ENCODE results near the gene ATP5ME.
"Not testable (repeated sequence)": the region's sequence is repeated elsewhere in the genome, so short reads cannot be mapped to it uniquely, and the experiment has no call there.

The ATP5ME gene

DNA sequence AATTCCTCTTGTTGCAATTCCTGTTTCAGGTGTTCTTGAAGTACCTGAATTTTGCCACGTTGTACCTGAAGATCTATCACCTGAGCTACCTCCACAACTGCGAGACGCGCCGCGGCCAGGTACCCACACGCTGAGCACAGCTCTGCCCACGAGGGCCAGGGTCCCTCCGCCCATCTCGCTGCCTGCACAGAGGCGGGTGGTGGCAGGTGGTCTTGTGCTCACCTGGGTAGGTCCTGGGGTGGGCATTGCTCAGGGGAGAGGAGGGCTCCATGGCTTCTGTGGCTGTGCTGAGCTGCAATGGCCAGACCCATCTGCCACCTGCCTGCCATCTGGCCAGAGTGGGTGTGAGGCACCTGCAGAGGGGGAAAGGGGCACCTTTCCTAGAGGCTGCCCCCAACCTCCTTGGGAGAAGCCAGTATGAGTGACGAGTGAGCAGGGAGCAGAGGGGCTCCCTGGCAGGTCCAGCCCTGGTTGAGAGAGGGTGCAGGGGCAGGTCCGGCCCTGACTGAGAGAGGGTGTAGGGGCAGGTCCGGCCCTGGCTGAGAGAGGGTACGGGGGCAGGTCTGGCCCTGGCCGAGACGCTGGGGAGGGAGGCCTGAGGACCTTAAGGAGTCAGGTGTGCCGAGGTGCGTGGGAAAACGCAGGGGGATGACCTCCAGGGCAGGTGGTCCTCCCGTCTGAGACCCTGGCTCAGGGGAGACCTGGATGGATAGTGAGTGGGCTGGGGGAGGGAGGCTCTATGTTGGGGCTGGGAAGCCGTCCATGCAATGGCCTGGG is 38.0 kb downstream of the ATP5ME start:
- no peak for DNase-seq (ENCODE audit: low read depth in 1 of 2, low spot score in 1 of 2)

DNA sequence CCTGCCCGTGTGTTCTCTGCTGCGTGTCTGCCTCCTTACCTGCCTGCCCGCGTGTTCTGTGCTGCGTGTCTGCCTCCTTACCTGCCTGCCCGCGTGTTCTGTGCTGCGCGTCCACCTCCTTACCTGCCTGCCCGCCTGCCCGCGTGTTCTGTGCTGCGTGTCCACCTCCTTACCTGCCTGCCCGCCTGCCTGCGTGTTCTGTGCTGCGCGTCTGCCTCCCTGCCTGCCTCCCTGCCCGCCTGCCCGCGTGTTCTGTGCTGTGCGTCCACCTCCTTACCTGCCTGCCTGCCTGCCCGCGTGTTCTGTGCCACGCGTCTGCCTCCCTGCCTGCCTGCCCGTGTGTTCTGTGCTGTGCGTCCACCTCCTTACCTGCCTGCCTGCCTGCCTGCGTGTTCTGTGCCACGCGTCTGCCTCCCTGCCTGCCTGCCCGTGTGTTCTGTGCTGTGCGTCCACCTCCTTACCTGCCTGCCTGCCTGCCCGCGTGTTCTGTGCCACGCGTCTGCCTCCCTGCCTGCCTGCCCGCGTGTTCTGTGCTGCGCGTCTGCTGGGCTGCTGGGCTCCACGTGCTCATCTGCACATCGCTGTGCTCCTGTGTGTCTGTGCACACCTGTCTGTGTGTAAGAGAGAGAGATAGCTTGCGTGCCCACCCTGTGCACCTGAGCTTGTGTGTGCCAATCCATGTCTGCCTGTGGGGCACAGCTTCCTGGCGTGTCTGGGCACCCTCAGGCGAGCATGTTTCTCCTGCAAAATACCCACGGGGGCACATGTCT is 38.8 kb downstream of the ATP5ME start:
- DNase-seq (ENCODE audit: low read depth in 1 of 2, low spot score in 1 of 2), result not testable (repeated sequence)

DNA sequence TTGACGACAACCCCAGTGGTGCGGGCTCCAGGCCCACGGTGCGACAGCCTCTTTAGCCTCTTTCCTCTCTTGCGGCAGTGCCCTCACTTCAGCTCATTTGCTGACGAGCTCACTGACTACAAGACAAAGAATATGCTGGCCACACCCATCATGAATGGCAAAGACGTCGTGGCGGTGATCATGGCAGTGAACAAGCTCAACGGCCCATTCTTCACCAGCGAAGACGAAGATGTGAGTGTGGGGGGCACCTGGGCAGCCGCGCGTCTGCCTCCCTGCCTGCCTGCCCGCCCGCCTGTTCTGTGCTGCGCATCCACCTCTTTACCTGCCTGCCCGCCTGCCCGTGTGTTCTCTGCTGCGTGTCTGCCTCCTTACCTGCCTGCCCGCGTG is 39.5 kb downstream of the ATP5ME start:
- no peak for DNase-seq (ENCODE audit: low read depth in 1 of 2, low spot score in 1 of 2)

DNA sequence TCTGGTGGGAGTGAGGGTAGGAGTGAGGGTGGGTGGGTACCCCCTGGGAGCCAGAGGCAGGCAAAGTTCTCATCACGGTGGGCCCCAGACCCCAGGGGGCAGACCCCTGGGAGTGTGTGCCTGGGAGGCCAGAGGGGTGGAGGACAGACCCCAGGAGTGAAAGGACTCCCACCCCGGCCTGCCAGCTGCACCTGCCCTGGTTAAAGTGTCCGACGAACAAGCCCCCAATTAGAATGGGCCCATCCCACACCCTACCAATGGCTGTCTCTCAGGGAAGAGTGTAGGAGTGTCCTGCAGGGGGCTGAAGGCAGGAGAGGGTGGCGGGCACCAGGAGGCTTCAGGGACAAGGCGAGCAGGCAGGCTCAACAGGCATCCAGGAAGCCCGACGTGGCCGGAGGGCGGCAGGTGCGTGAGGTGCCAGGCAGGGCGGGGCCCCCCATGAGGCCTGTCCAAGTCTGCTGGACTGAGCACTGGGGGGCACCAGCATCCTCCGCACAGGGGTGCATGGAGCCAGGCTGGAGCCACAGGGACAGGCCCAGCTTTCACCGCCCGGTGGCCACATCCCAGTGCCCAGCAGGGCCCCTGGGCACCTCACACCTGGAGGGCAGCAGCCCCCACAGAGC is 40.0 kb downstream of the ATP5ME start:
- DNase-seq (ENCODE audit: low read depth in 1 of 2, low spot score in 1 of 2), result no peak

DNA sequence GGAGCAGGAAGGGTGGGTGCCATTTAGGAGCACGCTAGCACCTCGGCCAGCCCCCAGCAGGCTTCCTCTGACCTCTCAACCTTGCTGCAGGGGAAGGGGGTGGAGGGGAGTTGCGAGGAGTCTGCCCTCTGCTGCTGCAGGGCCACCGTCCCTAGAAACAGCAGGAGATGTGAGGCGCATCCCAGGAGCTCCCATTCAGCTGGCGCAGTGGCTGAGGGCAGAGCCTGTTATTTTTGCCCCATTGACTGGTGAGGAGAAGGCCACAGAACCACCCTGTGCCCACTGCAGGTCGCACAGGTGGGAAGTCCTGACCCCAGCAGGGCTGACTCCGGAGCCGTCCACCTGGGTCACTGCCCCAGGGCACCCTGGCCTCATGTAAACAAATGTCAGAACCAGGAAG is 40.7 kb downstream of the ATP5ME start:
- no peak for DNase-seq (ENCODE audit: low read depth in 1 of 2, low spot score in 1 of 2)

DNA sequence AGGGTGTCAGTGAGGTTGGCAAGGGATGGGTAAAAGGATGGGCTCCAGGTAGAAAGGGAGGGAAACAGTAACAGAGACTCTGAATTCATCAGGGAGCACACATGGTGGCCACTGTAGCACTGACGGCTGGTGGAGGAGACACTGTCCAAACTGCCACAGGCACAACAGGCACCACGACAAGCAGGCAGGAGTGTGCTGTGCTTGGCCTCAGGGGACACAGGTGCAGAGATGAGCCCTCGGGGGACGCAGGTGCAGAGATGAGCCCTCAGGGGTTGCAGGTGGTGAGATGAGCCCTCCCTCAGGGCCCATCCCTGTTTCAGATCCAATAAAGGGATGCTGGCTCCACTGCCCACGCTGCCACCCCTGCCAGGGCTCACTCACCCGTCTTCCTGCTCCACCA is 41.1 kb downstream of the ATP5ME start:
- DNase-seq (ENCODE audit: low read depth in 1 of 2, low spot score in 1 of 2), result no peak

DNA sequence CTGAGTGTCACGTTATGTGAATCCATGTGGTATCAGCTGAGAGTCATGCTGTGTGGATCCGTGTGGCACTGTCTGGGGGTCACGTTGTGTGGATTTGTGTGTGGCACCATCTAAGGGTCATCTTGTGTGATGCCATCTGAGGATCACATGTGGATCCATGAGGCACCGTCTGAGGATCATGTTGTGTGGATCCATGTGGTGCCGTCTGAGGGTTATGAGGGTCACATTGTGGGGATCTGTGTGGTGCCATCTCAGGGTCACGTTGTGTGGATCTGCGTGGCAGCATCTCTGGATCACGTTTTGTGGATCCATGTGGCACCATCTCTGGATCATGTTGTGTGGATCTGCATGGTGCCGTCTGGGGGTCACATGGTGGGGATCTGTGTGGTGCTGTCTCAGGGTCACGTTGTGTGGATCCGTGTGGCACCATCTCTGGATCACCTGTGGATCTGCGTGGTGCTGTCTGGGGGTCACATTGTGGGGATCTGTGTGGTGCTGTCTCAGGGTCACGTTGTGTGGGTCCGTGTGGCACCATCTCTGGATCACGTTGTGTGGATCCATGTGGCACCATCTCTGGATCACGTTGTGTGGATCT is 41.8 kb downstream of the ATP5ME start:
- no peak for DNase-seq (ENCODE audit: low read depth in 1 of 2, low spot score in 1 of 2)

DNA sequence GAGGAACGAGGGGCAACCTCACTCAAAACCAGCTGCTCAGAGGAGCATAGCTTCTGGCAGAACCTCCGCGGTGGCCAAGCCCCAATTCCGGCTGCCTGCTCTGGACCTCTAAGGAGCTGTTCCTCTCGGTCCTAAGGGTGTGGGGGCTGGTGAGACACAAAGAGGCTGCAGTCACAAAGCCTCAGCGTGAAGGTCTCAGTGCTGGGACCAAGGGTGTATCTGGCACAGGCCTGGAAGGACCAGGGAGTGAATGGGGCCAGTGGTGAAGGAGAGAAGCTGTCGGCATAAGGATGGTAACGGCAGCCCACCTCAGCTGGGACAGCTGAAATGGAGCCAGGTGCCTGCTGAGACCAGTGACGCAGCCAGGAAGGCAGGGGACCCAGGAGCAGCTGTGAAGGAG is 43.4 kb downstream of the ATP5ME start:
- DNase-seq (ENCODE audit: low read depth in 1 of 2, low spot score in 1 of 2), result no peak

DNA sequence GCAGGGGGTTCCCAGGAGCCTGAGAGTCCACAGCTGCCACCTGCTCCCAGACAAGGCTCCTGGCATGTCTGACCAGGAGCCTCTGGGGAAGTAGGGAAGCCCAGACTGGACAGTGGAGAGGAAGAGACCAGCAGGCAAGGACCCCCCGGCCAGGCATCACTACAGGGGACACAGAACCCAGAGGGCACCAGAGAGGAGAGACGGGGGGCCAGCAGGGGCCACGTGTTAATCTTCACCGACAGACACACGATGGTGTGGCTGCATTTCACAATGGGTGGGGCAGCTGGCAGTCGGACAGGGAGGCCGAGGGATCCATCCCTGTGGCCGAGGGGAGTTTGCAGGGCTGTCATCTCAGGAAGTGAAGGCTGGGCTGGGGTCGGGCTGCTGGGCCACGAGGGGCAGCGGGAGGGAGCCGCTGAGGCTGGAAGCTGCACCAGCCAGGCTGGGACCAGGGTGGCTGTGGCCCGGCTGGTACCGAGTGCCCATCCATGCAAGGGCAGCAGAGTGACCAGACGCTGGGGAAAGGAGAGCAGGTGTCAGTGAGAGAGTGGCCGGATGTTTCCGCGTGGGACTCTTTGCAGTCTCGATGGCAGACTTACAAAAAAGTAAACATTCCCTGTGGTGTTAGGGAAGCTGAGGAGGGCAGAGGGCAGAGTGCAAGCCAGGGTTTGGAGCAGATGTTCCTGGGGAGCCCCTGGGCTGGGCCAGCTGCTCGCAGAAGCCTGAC is 44.0 kb downstream of the ATP5ME start:
- no peak for DNase-seq (ENCODE audit: low read depth in 1 of 2, low spot score in 1 of 2)

DNA sequence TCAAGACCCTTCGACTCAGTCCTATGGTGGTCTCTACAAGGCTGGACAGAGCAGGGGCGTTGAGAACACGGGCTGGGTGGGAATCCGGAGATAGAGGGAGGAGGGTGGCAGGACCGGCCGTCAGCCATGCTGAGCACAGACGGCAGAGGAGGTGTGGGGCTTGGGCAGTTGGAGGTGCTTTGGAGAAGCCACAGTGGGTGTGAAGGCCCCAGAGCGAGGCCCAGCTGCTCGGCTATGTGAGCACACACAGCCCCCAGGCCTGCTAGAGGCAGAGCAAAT is 44.5 kb downstream of the ATP5ME start:
- DNase-seq (ENCODE audit: low read depth in 1 of 2, low spot score in 1 of 2), result no peak

DNA sequence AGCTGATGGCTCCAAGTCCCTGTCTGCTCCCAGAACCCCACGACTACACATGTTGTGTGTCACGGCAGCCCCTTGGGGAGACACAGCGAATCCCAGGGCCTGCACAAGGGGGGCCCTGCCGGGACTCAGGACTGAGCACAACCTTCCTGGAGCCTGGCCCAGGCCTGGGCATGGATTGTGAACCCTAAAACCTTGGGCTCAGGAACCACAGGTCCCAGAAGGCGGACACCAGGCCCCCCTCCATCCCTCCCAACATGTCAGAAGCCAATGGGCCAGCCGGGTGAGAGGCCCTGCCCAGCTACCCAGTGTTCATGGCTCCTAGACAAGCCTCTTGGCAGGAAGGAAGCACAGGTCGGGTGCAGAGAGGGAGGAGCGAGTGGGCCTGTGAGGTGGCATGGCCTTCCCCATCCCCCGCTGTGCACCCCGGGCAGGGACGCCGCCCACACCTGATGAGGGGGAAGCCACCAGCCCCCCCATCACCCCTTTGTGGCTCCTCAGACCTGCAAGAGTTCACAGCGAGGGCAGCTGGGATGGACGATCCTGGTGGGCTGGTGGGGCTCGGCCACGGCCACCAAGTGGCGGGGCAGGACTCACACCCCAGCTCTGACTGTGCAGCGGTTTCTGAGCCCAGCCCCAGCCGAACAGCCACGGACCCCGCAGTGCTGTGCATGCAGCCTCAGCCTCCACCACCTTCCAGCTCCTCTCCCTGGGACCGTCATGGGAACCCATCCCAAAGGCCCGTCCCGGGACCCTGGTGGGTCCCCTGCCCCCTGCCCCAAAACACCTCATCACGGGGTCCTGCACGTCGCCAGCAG is 45.0 kb downstream of the ATP5ME start:
- no peak for DNase-seq (ENCODE audit: low read depth in 1 of 2, low spot score in 1 of 2)

DNA sequence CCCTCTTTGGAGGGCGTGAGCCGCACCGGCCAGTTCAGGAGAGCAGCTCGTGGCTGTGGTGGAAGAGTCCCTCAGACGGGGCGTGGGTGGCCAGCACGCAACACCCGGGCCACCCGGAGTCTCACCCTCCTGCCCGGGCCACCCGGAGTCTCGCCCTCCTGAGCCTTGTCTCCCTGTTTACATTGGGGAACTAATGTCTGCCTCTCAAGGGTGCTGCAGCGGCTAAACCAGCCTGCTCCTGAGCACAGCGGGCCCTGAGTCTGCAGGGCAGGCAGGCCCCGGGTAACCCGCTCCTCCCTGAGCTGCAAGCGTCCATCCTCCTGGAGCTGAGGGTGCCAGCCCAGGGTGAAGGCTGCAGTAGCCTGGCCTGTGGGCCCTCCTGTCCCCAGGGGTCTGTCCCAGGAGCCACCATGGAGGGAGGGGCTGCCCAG is 45.8 kb downstream of the ATP5ME start:
- no peak for DNase-seq (ENCODE audit: low read depth in 1 of 2, low spot score in 1 of 2)

DNA sequence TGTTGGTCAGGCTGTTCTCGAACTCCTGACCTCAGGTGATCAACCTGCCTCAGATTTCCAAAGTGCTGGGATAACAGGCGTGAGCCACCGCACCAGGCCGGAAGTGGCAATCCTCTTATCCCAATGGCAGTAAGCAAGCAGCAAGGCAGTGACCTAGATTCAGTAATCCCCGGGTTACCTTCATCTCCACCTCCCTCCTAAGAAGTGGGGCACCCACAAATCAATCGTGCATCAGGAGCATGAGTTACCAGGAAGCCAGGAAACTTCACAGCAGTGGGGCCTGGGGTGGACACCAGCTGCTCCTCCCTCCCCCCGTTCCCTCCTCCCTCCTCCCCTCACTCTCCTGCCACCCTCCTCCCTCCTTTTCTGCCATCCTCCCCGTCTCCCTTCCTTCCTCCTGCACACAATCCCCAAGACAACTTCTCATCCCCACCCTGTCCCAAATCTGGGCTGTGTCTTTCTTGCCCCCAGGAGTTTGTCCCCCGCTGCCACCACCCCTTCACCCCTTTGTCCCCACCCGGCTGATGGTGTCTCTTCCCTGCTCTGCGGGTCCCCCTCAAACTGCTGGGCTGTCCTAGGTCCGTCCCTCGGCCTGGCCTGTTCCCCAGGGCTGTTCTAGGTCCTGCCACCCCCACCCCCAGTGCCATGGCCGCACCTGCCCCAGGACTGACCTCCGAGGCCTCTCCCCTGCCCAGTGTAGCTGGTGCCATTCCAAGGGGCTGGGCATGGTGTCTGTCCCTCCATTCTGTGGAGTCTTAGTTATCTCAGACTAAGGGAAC is 46.5 kb downstream of the ATP5ME start:
- no peak for DNase-seq (ENCODE audit: low read depth in 1 of 2, low spot score in 1 of 2)

DNA sequence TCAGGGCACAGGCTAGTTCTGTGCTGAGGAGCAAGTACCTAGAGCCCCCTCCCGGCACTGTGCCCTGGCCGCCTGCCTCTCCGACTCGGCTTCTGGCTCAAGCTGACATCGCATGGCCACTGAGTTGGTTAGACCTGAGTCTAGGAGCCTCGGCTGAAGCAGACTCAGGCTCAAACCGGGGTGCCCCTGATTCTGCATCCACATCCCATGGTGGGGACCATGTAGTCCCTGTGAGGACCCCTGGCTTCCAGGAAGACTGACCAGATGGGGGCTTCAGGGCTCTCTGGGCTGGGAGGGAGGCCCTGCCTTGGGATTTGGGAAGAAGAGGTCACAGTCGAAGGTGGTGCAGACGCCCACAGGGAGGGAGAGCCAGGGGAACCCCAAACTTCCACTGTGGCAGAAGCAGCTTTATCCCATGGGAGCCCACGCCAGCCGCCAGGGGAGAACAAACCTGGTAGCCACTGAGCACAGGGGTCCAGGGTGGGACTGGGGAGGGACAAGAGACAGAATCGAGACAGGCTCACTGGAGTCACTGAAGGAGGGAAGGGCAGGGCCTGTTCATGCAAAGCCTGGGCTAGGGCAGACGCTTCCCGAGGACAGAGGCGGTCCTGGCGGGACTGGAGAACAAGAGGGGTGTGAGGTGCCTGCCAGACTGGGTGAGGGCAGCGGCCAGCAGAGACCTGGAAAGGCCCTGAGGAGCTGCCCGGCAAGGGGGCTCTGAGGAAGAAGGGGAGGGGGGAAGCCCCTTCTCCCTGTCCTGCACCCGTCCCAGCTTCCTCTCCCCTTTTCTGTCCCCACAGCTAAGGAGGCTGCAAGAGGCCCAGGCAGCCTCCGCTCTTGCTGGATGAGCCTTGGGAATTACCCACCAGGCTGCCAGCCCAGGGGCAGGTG is 47.6 kb downstream of the ATP5ME start:
- DNase-seq (ENCODE audit: low read depth in 1 of 2, low spot score in 1 of 2), result no peak

DNA sequence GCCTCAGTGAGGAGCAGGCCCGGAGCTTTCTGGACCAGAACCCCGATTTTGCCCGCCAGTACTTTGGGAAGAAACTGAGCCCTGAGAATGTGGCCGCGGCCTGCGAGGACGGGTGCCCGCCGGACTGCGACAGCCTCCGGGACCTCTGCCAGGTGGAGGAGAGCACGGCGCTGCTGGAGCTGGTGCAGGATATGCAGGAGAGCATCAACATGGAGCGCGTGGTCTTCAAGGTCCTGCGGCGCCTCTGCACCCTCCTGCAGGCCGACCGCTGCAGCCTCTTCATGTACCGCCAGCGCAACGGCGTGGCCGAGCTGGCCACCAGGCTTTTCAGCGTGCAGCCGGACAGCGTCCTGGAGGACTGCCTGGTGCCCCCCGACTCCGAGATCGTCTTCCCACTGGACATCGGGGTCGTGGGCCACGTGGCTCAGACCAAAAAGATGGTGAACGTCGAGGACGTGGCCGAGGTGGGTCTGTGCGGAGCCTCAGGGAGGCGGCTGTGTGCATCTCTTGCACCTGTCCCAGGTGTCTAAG is 48.4 kb downstream of the ATP5ME start:
- no peak for DNase-seq (ENCODE audit: low read depth in 1 of 2, low spot score in 1 of 2)

DNA sequence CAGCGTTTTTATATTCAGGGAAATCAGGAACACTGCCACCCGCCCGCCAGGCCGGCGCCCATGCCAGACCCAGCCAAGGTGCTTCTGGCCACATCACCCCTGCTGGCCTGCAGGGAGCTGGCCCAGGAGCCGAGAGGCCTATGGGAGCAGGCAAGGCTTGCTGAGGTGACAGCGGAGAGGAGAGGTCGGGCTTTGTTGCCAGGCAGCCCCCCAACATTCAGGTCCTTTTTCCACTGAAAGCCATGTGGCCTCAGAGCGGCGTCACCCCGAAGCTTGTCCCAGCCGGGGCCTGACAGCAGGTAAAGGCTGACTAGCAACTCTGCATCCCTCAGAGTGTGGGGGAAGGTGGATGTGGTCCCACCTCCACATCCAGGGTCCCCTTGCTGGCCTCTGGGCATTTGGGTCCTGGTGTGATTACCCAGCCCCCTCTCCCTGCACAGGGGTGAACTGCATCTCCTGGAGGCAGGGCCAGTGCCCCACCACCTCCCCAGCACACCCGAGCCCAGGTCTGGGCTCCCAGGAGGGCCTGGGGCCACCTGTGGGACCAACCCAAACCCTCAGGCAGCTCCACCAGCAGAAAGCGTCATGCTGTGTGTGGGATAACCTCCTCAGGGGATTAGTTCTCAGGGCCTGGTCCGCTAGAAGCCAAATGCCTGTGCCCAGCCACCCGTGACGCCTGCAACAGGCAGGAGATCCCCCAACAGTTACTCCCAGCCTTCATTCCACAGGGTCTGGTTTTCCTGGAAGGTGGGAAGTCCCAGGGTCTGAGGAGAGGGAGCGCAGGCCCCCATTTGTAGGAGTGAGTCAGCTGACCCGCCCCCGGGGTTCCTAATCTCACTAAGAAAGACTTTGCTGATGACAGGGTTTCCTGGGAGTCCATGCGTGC is 49.1 kb downstream of the ATP5ME start, which contains the start of gene PDE6B:
Gene PDE6B, plus strand, starts transcription at position 869 of the 886 bp plus-strand sequence. CDS start 54 bp downstream, outside the sequence.
- no peak for DNase-seq (ENCODE audit: low read depth in 1 of 2, low spot score in 1 of 2)

DNA sequence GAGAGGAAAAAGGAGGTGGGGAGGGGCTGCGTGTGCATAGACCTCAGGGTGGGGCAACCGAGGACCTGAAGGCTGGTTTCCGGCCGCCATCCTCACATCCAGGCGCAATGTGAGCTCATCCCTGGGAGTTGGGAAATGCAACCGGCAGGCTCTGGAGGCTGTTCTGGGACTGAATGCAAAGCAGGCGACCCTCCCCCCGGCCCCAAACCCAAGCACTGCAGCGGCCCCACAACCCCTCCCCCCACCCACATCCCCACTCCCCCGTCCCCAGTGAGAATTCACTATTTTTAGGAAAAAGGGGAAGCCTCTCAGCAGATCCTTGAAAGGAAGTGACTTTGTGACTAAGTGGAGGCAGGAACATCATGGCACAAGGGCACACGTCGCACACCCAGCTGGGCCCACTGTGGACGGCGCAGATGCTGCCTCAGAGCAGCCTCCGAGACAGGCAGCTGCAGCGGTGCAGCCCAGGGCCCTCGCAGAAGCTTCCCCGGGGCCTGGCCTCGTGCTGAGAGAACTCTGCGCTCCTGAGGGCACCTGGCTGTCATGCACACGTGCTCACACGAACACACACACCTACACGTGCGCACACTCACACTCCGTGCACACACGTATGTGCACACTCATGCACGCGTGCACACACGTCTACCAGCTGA is 50.0 kb downstream of the ATP5ME start:
- no peak for DNase-seq (ENCODE audit: low read depth in 1 of 2, low spot score in 1 of 2)

All from activated T-helper 1 cell treated with anti-CD3 and anti-CD28 coated beads, Interleukin-2, amount 50 U/mL, for 16 hours (primary cell).